Measurements from ENCODE around the gene DOCK1.

Gene DOCK1

GRCh38 chr10:127043301-127043700, 138.1 kb downstream of the DOCK1 start:
- no peak for DNase-seq

DNA sequence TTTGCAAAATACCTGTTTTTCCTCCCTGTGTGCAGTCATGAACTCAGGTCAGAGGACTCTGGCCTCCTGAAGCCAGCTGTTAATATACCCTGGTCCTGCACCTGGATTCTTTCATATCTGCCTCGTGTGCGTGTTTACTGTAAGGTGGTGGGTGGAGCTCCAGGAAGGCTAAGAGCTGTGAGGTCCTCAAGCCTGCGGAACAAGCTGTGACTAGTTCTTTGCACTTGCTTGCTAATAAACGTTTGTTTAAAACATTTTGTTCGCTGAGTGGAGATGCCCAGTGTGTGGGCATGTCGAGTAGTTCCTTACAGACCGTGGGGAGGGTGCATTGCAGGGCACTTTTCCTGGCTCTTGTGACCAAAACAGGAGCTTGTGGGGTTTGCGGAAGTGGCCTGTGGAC, 139.0 kb downstream of the DOCK1 start:
- no peak for DNase-seq

DNA sequence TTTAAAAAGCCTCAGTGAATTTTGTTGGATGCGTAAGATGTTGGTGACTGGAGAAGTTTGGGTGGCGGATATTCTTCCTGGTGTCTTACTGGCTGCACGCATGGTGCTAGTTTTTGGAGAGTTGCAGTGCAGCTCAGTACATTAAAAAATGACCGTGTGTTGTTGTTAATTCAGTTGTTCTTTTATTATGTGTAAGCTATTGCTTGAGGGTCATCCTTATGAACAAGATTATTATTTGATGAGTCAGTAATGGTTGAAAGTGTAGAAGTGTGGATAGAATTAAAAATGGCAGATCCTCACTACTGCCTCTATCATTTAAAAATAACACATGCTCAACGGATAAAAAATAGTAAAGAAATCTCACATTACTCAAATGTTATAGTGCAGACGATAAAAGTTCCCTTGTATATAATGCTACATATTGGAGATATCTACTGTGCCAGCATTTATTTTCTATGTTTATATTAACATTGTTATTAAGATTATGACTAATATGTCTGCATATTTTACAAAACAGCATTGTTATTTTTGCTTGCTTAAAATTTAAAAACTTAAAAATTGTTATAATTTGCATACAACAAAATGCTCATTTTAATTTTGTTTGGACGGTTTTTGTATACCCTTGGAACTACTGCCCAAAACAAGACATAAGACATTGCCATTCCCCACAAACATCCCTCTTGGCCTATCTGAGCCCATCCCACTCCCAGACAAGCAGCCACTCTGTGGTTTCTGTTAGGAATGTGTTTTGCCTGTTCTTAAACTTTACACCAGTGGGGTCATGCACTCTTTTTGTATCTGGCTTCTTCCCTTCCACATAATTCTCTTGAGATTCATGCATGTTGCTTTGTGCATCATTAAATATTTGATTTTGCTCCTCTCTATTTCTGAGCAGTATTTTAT, 142.0 kb downstream of the DOCK1 start:
- DNase-seq = no peak

DNA sequence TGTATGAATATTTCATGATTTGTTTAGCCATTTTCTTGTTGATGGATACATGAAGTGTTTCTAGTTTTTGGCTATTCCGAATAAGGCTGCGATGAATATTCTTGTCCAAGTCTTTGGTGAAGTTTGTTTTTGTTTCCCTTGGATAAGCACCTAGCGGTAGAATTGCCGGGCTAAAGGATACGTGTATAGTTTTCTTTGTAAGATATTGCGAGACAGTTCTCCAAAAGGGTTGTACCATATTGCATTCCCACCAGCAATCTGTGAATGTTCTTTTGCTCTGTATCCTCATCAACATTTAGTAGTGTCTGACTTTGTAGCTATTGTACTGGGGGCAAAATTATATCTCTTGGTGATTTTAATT, 142.6 kb downstream of the DOCK1 start:
- no peak for DNase-seq

- no peak for DNase-seq
These were observed 143.4 kb downstream of the DOCK1 start for GRCh38 chr10:127048630-127049029.

DNA sequence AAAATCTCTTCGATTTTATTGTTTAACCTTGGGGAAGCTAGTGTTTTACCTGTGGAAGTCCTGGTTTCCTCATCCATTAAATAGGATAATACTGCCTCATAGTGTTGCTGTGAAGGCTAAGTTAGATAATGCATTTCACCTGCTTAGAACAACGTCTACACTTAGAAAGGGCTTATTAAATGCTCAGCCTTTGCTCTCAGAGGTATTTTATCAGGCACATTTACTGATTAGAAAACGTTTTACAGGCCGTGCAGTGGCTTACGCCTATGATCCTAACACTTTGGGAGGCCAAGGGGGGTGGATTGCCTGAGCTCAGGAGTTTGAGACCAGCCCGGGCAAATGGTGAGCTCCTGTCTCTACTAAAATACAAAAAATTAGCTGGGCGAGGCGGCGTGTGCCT, 146.8 kb downstream of the DOCK1 start:
- DNase-seq = no peak

GRCh38 chr10:127055263-127055662, 150.0 kb downstream of the DOCK1 start:
- no peak for DNase-seq

DNA sequence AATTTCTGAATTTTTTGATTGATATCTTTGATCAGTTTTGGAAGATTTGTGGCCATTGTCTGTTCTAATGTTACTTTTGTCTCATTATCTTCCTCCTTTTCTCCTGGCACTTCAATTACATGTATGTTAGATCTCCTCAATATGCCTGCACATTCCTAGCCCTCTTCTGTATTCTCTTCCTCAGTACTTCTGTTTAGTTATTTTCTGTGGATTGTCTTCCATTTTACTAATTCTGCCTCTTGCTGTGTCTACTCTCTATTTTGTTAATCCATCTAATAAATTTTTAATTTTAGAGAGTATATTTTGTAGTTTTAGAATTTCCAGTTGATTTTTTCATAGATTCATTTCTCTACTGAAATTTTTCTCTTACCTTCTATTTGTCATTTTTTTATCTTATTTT, 154.1 kb downstream of the DOCK1 start:
- no peak for DNase-seq

- DNase-seq = no peak
These were observed 158.5 kb downstream of the DOCK1 start for GRCh38 chr10:127063762-127064161.

GRCh38 chr10:127064474-127064873, 159.2 kb downstream of the DOCK1 start:
- DNase-seq = no peak

DNA sequence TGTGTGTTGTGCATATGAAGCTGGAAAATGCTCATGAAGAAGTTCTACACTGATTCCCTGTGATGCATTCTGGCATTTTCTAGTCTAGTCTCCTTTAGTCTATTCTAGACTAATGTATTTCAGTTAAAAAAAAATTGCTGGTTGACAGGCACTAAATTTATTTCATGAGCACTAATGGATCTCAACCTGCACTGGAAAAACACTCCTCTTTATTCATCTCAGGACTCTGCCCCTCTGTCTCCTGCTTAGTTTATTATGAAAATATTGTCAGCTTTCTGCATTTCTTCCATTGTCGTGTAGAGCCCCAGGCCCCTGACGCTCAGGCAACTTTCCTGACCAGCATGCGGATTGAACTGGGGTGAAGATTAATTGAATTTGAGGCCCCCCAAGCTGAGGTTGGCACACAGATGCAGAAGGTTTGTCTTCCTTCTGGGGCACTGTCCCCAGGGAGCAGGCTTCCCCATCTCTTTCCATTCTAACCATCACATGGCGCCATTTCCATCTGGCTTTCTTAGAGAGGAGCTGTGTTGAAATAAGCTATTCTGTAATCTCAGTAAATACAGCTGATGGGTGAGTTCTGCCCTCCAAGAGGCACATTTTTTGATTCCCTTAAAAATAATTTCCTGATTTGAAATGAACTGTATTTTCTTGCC, 162.4 kb downstream of the DOCK1 start:
- no peak for DNase-seq

DNA sequence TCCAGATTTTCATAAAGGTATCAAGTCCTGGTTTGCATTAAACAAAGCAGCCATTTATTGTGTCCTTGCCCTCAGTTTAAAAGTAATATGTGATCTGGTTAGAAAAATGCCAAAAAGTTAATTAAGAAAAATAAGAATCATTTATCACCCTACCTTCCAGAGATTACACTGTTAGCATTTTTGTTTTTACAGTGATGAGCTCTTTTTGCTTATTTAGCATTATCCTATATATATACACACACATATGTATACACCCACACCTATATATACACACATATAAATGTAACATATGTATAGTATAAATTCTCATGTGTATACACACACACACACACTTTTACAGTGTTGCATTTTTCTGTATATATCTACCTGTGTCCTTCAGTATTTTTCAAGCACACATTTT, 163.3 kb downstream of the DOCK1 start:
- no peak for DNase-seq

- no peak for DNase-seq
These were observed 164.2 kb downstream of the DOCK1 start for GRCh38 chr10:127069436-127069835.

DNA sequence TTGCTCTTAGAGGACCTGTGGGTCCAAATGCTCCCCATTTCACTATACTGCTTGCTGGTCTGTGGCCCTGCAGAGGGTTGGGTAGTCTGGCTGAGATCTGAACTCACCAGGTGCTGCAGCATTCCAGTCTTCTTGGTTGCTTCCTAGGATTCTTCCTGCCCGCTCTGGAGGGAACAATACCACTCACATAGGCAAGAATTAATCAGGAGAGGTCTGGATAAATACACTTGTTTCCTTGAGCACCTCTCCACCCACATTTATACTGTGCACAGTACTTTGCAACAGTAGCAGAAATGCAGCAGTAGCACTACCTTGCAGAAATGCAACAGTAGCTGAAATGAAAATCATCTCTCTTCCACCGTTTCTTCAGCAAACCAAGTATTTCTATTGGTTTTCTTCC, 165.9 kb downstream of the DOCK1 start:
- no peak for DNase-seq

DNA sequence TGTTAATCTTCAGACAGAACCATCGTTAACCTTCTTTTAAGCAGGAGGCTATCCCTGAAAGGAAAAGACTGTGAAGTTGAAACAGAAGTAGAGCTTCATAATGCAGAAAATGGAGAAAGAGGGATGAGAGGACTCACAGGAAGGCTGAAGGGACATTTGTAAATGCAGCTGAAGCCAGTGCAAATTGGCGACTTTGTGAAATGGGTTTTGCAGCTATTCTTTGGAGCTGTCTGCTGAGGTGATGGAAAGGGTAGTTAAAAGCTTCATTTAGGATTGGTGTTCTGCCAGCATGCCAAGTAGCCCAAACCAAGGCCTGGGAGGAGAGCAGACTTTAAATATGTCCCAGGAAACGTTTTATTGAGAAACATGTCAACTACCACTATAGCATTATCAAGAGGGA, 168.4 kb downstream of the DOCK1 start:
- DNase-seq = no peak

DNA sequence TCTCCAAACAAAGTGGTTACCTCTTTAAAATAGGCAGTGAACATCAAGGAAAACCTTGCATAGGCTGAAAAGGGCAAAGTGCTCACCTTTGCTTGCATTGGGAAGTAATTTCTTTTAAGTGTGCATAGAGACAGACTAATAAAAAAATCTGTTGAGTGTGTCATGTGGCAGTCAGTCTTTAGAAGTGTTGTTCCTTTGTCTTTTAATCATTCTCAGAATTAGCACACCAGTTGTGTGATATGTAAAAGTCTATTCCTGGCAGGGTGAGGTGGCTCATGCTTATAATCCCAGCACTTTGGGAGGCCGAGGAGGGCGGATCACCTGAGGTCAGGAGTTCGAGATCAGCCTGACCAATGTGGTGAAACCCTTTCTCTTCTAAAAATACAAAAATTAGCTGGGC, 174.2 kb downstream of the DOCK1 start:
- no peak for DNase-seq

- no peak for DNase-seq
These were observed 175.1 kb downstream of the DOCK1 start for GRCh38 chr10:127080317-127080716.

- DNase-seq = no peak
These were observed 176.7 kb downstream of the DOCK1 start for GRCh38 chr10:127081851-127082345.

GRCh38 chr10:127082651-127083050, 177.4 kb downstream of the DOCK1 start:
- DNase-seq = no peak

- no peak for DNase-seq
These were observed 180.7 kb downstream of the DOCK1 start for GRCh38 chr10:127085957-127086356.

DNA sequence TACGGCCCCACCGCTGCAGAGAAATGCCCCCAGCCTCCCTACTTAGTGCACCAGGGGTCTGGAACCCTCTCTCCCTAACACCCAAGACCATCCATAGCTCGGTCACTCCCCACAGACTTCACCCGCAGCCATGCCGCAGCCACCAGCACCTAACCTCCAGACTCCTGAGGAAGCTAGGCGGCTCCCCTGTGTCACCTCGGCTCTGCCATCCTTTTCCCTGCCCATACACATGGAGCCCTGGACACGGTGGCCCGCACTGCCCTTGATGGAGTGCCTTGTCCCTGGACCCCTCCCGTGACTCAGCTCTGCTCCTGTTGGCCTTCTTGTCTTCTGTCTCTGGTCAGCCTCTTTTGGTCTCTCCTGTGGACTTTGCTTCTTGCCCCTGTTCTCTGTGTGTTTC, 183.7 kb downstream of the DOCK1 start:
- DNase-seq = no peak

GRCh38 chr10:127089446-127089845, 184.2 kb downstream of the DOCK1 start:
- no peak for DNase-seq

DNA sequence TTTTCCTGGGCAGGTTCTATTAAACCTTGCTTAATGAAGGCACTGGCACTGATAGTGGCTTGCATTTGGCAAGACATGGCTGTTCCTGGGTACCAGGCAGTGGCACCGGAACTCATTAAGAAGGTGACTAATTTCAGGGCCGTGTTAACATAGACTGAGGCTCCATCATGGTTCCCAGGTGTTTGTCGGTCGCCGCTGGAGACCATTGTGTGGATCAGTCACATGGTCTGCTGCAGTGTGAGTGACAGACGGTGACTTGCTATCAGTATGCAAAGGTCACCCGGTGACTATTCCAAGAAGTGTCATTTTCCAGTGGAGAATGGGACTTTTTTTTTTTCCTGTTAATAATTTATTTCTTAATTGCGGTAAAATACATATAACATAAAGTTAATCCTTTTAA, 184.9 kb downstream of the DOCK1 start:
- DNase-seq = no peak

DNA sequence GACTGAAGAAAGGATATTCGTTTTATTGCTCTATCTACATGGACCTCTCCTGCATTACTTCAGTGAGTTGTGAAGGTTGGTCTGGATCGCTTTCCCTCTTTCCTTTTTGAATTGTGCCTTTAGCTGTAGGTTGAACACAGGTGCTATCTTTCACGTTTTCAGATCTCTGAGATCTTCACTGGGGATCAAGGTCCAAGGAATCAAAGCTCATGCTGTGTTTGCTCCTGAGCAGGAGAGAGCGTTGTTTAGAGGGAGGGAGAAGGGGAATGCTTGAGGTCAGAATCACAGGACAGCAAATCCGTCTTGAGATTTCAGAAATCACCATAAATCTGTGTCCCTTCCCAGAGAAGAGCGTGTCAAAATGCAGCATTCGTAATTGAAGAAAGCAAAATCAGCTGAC, 186.1 kb downstream of the DOCK1 start:
- DNase-seq = no peak

All from GOT3 (cell line).